COR-L47 (cell line): Measurements from ENCODE around the gene PCCA.
"Not testable (repeated sequence)": the region's sequence is repeated elsewhere in the genome, so short reads cannot be mapped to it uniquely, and the experiment has no call there.

ENCODE experiments used
- DNase-seq: peaks from one replicate; lab custom pipeline; 2025; lab: John Stamatoyannopoulos, UW

PCCA gene

GRCh38 chr13:100544866-100545683, 456.2 kb downstream of the PCCA start:
- no peak for DNase-seq

- no peak for DNase-seq
Measured at GRCh38 chr13:100545684-100546061, 456.8 kb downstream of the PCCA start.

GRCh38 chr13:100546713-100547405, 458.0 kb downstream of the PCCA start:
- no peak for DNase-seq

- DNase-seq: no peak
Measured at GRCh38 chr13:100547791-100548201, 458.9 kb downstream of the PCCA start.

DNA sequence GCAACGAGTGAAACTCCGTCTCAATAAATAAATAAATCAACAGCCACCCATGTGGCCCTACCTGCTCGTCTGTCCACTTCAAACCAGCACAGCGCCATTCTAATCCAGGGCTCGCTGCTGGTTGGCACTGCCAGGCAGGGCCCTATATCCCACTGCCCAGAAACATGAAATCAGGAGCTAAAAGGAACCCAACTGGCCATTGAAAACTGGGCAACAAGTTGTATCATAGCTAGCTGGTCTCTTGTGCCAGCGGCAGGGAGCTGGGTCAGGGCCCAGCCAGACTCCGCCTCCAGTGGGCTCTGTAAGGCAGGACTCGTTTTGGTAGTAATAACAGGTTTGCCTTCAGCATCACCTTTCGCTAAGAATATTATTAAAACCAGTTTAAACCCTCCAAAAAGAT, 460.4 kb downstream of the PCCA start:
- DNase-seq: no peak

- DNase-seq: no peak
Measured at GRCh38 chr13:100552755-100553154, 463.9 kb downstream of the PCCA start.

DNA sequence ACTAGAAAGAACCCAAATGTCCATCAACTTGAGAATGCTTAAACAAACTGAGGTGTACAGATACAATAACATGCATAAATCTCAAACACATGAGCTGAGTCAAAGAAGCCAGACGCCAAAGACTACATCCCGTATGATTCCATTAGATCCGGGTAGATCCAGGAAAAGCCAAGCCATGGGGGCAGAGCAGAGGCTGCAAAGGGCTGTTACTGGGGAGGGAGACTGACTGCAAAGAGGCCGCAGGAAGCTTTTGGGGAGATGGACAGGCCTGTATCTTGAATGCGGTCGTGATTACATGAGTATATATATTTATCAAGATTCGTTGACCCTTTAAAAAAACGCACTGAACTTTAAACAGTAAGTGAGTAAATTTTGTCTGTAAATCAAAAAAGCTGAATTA, 471.0 kb downstream of the PCCA start:
- DNase-seq: no peak

- no peak for DNase-seq
Measured at GRCh38 chr13:100560498-100561157, 471.7 kb downstream of the PCCA start.

GRCh38 chr13:100561158-100561499, 472.2 kb downstream of the PCCA start:
- no peak for DNase-seq

- DNase-seq: no peak
Measured at GRCh38 chr13:100561599-100562204, 472.8 kb downstream of the PCCA start.

DNA sequence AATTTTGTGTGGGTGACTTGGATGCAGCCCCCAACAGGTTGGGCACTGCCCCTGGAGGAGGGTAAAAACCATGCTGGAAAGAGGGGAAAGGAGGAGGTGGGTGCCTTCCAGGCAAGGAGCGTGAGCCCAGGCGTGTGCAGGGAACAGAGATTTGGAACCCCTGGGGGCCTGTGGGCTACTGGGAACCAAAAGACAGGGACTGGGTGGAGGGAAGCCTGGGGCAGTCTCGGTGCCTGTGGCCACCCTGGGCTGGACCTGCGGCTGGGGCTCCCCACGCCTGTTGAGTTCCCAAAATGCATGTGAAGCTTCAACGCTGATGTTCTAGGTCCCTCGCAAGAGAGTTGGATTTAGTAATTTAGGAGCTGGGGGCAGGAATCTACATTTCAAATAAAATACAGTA, 474.9 kb downstream of the PCCA start:
- DNase-seq: no peak

- DNase-seq: no peak
Measured at GRCh38 chr13:100564444-100565223, 475.7 kb downstream of the PCCA start.

GRCh38 chr13:100565286-100565685, 476.4 kb downstream of the PCCA start:
- no peak for DNase-seq

- DNase-seq: no peak
Measured at GRCh38 chr13:100566543-100566942, 477.6 kb downstream of the PCCA start.

DNA sequence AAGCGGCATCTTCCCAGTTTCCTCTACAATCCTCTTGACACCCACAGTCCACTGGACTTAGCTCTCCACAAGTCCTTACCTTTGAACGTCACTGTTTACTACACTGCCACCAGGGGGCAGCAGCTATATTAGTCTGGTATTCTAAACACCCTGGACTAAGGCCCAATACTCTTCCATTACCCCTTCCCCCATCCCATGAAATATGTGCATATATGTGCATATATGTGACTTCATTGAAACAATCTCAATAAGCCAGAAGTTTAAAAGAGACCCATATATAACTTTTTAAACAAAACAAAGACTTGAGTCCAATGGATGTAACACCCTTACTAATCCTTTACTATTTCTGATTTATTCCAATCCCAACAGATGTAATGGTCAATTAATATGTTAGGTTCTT, 484.2 kb downstream of the PCCA start:
- DNase-seq: peak; percentile 88

DNA sequence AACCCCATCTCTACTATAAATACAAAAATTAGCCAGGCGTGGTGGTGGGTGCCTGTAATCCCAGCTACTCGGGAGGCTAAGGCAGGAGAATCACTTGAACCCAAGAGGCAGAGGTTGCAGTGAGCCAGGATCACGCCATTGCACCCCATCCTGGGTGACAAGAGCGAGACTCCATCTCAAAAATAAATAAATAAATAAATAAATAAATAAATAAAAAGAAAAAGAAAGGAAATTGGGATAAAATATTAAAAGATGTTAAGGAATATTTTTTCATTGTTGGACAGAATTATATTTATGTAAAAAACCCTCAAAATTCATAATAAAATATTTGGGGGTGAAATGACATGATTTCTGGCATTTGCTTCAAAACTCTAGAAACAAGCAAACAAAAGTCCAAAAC, 488.3 kb downstream of the PCCA start:
- not testable (repeated sequence) for DNase-seq
